Ovary (tissue), 9 donors: Measurements from ENCODE around the gene GDF15. TPM values are rescaled to one million over a fixed set of nuclear protein-coding genes. Genes with fewer than 3 reads are reported as not detected.
"Not testable (repeated sequence)": the region's sequence is repeated elsewhere in the genome, so short reads cannot be mapped to it uniquely, and the experiment has no call there.

Experiments
- DNase-seq, 5 donors: peaks; one replicate each; pipeline ENCODE4 v3.0.0-alpha.2; 2019 to 2020
- H3K27ac ChIP-seq, 2 donors: fragments of 200-600 bp; one replicate each; pipeline versions ENCODE4 v1.5.1 to v1.8.0; 2019 to 2022
- H3K27me3 ChIP-seq: fragments of 200-600 bp; one replicate; pipeline ENCODE4 v1.8.0; 2022
- H3K36me3 ChIP-seq: fragments of 200-600 bp; sonication (generic); one replicate; pipeline ENCODE4 v1.5.1; 2019
- H3K4me1 ChIP-seq: one replicate; pipeline ENCODE4 v1.8.1; 2013; ENCODE audit warnings: mild to moderate bottlenecking, moderate library complexity; ENCODE audit not compliant: insufficient read depth
- H3K4me3 ChIP-seq: fragments of 200-600 bp; sonication (generic); one replicate; pipeline ENCODE4 v1.5.1; 2017
- H3K9me3 ChIP-seq, 2 donors: fragments of 200-600 bp in 1 of 2; sonication (generic) in 1 of 2; one replicate each; pipeline versions ENCODE4 v1.5.1 to v1.8.1; 2013 to 2019; ENCODE audit warnings: mild to moderate bottlenecking in 1 of 2, moderate library complexity in 1 of 2
- EP300 ChIP-seq: sonication (generic); formaldehyde crosslinking; IDR thresholded peaks from one replicate; pipeline ENCODE4 v1.6.1; 2017; ENCODE audit warnings: antibody characterized with exemption
- POLR2A ChIP-seq: fragments of 450-650 bp; IDR thresholded peaks from one replicate; pipeline ENCODE4 v1.6.1; 2017; ENCODE audit warnings: antibody characterized with exemption, mild to moderate bottlenecking, moderate library complexity
- WGBS, 3 donors: extraction: QIAGEN DNeasy Blood & Tissue Kit in 1 of 3; methylation state at CpG; one replicate each; pipeline versions ENCODE4 v1.1.5 to v1.1.7; 2013 to 2017; 5-methylcytosine and 5-hydroxymethylcytosine counted together
- intact Hi-C, 4 donors: fragments of 100-400 bp; cut with DNase I; formaldehyde crosslinking; loops; one replicate each; pipeline versions ENCODE4 v1.11.0 to v1.15.1; 2022 to 2023
- polyA plus RNA-seq, 2 donors: library from polyadenylated mRNA; stranded (reverse); fragments of 200-250 nt in 1 of 2; fragments of 350-450 nt in 1 of 2; fragmentation: Illumina TruSeq in 1 of 2; extraction: RNeasy Lipid Tissue Mini Kit (QIAGEN cat#74804) in 1 of 2; gene quantifications; one replicate each; pipeline ENCODE4 v1.2.3, GENCODE V29; 2013 to 2014
- total RNA-seq, 7 donors: library from RNA; depleted of rRNA in 2 of 7; stranded (reverse); fragments of >200 nt in 2 of 7; fragmentation: NEBNext Ultra II Directional in 3 of 7; extraction: Animal tissue kit (Norgen Biotek cat#: 25700) in 3 of 7; gene quantifications; one replicate each; pipeline versions ENCODE4 v1.1.0 to v1.2.4, GENCODE V29; 2016 to 2023
- TF ChIP-seq, protein P1 (sequence below), 3 donors: fragments of 450-650 bp in 2 of 3; fragments of 200-600 bp in 1 of 3; IDR thresholded peaks; one replicate each; pipeline versions ENCODE4 v1.5.1 to v1.8.0; 2016 to 2022; ENCODE audit warnings: antibody characterized with exemption in 3 of 3, mild to moderate bottlenecking in 1 of 3
- donor health status: DM: no; HTN: no; CAD: no; lungs with moderate emphysema.
- donor health status: DM: no; HTN: no; CAD: no.
- donor health status: Bipolar disorder and iron deficiency.
- donor health status: DM: yes; HTN: yes; CAD: no.
- donor health status: DM: no; HTN: no; CAD: no.
- donor health status: DM: yes; HTN: yes; CAD: no.

Gene GDF15
- total and polyA plus RNA-seq, 9 donors, result 0.67 to 20.9 (median 3.3) TPM

- intact Hi-C loops, result no loop called here
- no peaks in the 10 kb centered on the region for H3K36me3 ChIP-seq
- no peaks in the 10 kb centered on the region for H3K27me3 ChIP-seq
- WGBS, 3 donors, result 90 to 93% (median 93%) methylated on average over 8 of the region's 8 CpGs
- DNase-seq, result no peak
- H3K4me1 ChIP-seq, result peaks cover 6% of the 10 kb centered on the region
- no peak for TF ChIP-seq EP300
- TF ChIP-seq, protein P1, sequence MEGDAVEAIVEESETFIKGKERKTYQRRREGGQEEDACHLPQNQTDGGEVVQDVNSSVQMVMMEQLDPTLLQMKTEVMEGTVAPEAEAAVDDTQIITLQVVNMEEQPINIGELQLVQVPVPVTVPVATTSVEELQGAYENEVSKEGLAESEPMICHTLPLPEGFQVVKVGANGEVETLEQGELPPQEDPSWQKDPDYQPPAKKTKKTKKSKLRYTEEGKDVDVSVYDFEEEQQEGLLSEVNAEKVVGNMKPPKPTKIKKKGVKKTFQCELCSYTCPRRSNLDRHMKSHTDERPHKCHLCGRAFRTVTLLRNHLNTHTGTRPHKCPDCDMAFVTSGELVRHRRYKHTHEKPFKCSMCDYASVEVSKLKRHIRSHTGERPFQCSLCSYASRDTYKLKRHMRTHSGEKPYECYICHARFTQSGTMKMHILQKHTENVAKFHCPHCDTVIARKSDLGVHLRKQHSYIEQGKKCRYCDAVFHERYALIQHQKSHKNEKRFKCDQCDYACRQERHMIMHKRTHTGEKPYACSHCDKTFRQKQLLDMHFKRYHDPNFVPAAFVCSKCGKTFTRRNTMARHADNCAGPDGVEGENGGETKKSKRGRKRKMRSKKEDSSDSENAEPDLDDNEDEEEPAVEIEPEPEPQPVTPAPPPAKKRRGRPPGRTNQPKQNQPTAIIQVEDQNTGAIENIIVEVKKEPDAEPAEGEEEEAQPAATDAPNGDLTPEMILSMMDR (IDR thresholded peaks at IDR 0.05), result no peak
- TF ChIP-seq POLR2A, result no peak
- H3K4me3 ChIP-seq, result no peak overlapping the region
- no peak overlapping the region for H3K27ac ChIP-seq
- H3K9me3 ChIP-seq, result no peaks in the 10 kb centered on the region
Observed at GRCh38 chr19:18361646-18362045, 24.3 kb upstream of the GDF15 start.

DNA sequence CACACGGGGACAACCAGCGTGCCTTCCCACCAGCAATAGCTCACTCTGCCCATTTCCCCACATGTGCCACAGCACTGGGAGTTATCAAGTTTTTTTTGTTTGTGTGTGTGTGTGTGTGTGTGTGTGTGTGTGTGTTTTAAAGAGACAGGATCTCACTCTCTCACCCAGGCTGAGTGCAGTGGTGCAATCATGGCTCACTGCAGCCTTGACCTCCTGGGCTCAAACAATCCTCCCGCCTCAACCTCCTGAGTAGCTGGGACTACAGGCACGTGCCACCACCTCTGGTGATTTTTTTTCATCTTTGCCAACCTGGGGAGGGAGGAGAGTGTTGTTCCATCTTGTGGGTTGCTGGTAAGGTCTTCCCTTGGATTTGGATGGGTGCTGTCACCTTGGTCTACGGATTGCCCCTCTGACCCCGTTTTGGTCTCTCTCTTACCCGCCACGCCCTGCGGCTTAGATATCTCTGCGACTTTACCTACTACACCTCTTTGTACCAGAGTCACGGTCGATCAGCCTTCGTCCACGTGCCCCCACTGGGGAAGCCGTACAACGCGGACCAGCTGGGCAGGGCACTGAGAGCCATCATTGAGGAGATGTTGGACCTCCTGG, 22.9 kb upstream of the GDF15 start:
- DNase-seq, result peak in 2 of 5 donors; percentile 43 to 51

GRCh38 chr19:18363787-18364186, 22.2 kb upstream of the GDF15 start:
- DNase-seq, result peak in 3 of 5 donors; percentile 34 to 56 (median 36)
- Histone ChIP-seq H3K27me3 (no peaks in the 10 kb centered on the region), H3K36me3 (no peaks in the 10 kb centered on the region), H3K4me1 (peaks cover 6% of the 10 kb centered on the region), H3K9me3 (no peaks in the 10 kb centered on the region), H3K4me3 (no peak overlapping the region), H3K27ac (peak overlapping the region; percentile 58 to 95)
- TF ChIP-seq EP300 (no peak), POLR2A (no peak)
- TF ChIP-seq, protein P1 (IDR thresholded peaks at IDR 0.05), result no peak
- 19 to 43% (median 24%) methylated on average over 6 of the region's 6 CpGs for WGBS, 3 donors
- intact Hi-C loops, result no loop called here

More for the DNA sequence above, 22.9 kb upstream of the GDF15 start:
- Histone ChIP-seq H3K4me1 (peaks cover 6% of the 10 kb centered on the region), H3K27me3 (no peaks in the 10 kb centered on the region), H3K4me3 (no peak overlapping the region), H3K36me3 (no peaks in the 10 kb centered on the region), H3K27ac (peak overlapping the region; percentile 58 to 95), H3K9me3 (no peaks in the 10 kb centered on the region)
- WGBS, 3 donors, result 90 to 93% (median 92%) methylated on average over 17 of the region's 17 CpGs
- TF ChIP-seq EP300 (no peak), POLR2A (no peak)
- TF ChIP-seq, protein P1 (IDR thresholded peaks at IDR 0.05), result no peak
- intact Hi-C loops, result no loop called here

DNA sequence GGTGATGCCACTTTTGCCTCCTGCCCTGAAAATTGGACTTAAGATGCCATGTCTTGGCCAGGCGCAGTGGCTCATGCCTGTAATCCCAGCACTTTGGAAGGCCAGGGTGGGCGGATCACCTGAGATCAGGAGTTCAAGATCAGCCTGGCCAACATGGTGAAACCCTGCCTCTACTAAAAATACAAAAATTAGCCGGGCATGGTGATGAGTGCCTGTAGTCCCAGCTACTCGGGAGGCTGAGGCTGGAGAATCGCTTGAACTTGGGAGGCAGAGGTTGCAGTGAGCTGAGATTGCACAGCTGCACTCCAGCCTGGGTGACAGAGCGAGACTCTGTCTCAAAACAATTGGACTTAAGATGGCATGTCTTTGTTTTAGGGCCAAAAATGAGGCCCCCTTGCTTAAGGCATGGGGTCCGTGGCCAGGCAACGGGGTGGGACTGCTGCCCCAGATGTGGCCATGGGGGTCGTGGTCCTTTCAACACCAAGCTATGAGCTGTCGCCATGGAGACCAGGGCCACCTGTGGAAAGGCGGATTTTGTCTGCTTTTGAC, 21.6 kb upstream of the GDF15 start:
- H3K9me3 ChIP-seq, intact Hi-C loops, H3K27me3 ChIP-seq, H3K36me3 ChIP-seq, DNase-seq, H3K4me1 ChIP-seq, H3K4me3 ChIP-seq: not testable (repeated sequence)
- peak overlapping the region; percentile 26 to 95 for H3K27ac ChIP-seq
- 30 to 45% (median 34%) methylated on average over 11 of the region's 11 CpGs for WGBS, 3 donors

- WGBS, 3 donors, result 3 to 6% (median 3%) methylated on average over 15 of the region's 15 CpGs
- Histone ChIP-seq H3K36me3 (no peaks in the 10 kb centered on the region), H3K9me3 (no peaks in the 10 kb centered on the region), H3K4me1 (peaks cover 6% of the 10 kb centered on the region), H3K27me3 (no peaks in the 10 kb centered on the region), H3K4me3 (no peak overlapping the region), H3K27ac (peak overlapping the region; percentile 26 to 95)
- TF ChIP-seq, protein P1 (IDR thresholded peaks at IDR 0.05), result no peak
- TF ChIP-seq EP300 (no peak), POLR2A (no peak)
- peak; percentile 76 to 87 (median 81) for DNase-seq
- intact Hi-C loops, result no loop called here
Observed at GRCh38 chr19:18364826-18365528, 21.0 kb upstream of the GDF15 start.
